ENCODE measurements around the gene INSM1.

The INSM1 gene

GRCh38 chr20:20395903-20396568 is 28.1 kb downstream of the INSM1 start:
- no peak for DNase-seq

GRCh38 chr20:20396794-20397193 is 28.9 kb downstream of the INSM1 start:
- DNase-seq = no peak

- no peak for DNase-seq
These were observed 30.2 kb downstream of the INSM1 start for GRCh38 chr20:20398123-20398522.

DNA sequence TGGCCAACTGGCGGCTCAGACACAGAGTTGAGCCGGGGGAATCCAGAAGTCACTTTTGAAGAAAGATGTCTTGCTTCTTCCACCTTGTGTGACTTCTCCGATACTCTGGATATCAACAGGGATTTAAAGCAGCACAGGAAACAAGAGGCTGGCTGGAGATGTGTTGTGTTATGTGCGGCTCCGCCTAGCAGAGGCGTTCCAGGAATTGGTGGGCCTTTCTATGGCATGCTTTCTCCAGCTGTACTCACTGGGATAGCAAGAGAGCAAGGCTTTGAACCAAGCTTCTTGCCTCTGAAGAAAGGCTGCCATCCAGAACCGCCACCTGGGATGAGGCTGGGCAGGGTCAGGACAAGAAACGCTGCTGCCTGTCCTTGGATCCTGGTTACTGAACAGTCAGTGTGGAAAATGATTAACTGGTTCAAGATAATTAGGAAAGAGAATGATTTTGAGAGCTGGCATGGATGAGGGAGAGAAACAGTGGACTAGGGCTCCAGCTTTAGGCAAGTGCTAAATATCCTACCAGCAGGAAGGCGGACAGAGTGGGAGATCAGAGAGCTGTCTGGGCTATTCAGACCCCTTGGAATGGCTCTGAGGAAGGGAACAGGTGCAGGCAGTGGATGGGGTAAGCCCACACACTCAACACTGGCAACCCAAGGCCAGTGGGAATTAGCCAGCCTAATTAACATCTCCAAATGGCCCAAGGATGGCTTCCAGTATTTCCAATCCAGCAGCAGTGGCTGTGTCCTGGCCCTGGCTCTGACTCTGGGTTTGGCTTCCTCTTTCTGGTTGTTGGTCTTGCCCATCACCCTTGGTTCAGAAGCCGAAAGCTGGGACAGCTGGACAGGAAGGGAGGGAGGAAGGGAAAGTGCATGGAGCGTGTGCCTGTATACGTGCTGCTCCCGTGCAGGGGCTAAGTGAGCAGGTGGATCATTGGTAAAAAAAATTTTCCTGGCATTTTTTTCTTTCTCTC is 31.9 kb downstream of the INSM1 start:
- DNase-seq = no peak

GRCh38 chr20:20401991-20402390 is 34.1 kb downstream of the INSM1 start:
- no peak for DNase-seq

- no peak for DNase-seq
These were observed 36.7 kb downstream of the INSM1 start for GRCh38 chr20:20404633-20405032.

DNA sequence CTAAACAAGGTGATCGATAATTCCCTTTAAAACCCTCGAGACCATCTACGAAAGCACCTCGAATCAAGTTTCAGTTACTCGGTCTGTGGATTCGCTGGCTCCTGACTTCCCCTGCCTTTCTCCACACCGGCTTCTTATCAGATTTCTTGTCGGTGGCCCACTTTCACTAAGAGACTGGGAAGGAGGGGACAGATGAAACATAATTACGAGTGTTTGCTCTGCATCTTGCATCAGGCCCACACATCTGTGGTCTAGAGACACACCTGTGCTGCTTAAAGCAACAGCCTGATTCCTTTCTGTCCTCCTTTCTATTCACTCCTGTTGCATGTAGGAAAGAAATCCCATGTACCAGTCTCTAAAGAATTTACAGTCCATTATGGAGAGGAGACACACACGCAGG is 37.7 kb downstream of the INSM1 start:
- no peak for DNase-seq

- DNase-seq = no peak
These were observed 38.4 kb downstream of the INSM1 start for GRCh38 chr20:20406306-20406705.

- DNase-seq = no peak
These were observed 40.2 kb downstream of the INSM1 start for GRCh38 chr20:20407891-20408805.

GRCh38 chr20:20409331-20409730 is 41.4 kb downstream of the INSM1 start:
- no peak for DNase-seq

- DNase-seq = no peak
These were observed 42.8 kb downstream of the INSM1 start for GRCh38 chr20:20410678-20411077.

DNA sequence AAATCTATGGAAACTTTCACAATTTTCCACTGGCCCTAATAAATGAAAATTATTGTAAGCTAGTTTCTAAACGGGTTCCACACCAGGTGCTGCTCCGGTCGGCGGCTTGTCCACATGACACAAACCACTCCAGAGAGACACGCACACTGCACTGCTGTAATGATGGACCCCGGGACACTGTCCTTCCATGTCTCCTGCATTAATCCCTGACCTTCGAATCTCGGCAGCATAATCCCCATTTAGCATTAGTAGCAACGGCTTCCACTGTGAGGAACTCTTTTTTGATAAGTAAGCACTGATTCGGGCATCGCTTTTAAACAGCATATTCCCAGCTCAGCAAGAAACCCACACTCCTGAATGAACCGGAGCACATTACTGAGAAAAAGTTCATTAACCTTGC is 43.5 kb downstream of the INSM1 start:
- no peak for DNase-seq

- DNase-seq = no peak
These were observed 43.9 kb downstream of the INSM1 start for GRCh38 chr20:20411836-20412235.

GRCh38 chr20:20412750-20413149 is 44.8 kb downstream of the INSM1 start:
- DNase-seq = no peak

DNA sequence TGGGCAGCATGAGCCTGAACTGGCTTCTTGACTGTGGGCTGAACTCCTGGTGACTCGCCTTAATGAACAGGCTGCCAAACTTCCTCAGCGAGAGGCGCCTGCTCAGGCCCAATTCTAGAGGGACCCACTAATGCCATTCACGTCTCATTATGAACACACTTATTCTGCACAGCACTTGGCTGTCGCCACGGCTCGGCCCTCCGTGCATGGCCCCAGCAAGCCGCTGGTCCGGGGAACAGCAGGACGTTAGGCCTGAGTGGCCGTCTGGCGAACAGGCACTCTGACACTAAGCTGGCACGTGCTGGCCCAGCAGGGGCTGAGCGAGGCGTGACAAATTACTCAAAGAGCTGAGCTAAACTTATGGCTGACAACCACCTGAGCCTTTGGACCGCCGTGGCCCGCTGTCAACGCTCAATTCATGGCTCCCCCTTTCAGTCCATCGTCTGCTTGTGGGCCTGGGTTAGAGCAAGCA is 45.9 kb downstream of the INSM1 start:
- no peak for DNase-seq

- DNase-seq = no peak
These were observed 46.8 kb downstream of the INSM1 start for GRCh38 chr20:20414640-20415220.

DNA sequence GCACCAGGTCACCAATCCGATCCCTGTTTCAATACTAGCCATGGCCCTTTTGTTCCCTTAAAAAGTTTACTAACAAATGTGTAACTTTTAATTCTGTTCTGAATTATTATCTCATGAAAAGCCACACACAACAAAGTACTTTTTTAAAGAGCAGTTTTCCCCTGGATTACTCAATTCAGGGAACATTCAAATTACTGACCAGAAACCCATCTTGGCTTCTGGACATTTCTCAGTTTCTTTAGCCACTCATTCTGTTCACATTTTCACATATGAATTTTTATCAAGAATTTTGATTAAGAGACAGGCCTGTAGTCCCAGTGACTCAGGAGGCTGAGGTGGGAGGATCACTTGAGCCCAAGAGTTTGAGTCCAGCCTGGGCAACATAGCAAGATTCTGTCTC is 47.4 kb downstream of the INSM1 start:
- no peak for DNase-seq

GRCh38 chr20:20417876-20418676 is 50.2 kb downstream of the INSM1 start:
- no peak for DNase-seq
